Breast epithelium (tissue), 4 donors: ENCODE data around the gene HAND2. TPM values are rescaled to one million over a fixed set of nuclear protein-coding genes. Genes with fewer than 3 reads are reported as not detected.

ENCODE experiments used
- DNase-seq, 2 donors: peaks; one replicate each; pipeline ENCODE4 v3.0.0-alpha.2; 2019; ENCODE audit warnings: low spot score in 2 of 2
- H3K27ac ChIP-seq, 2 donors: fragments of 200-600 bp; sonication (generic) in 1 of 2; one replicate each; pipeline ENCODE4 v1.5.1; 2016 to 2019; ENCODE audit warnings: mild to moderate bottlenecking in 1 of 2
- H3K27me3 ChIP-seq, 2 donors: fragments of 200-600 bp; sonication (generic) in 1 of 2; one replicate each; pipeline versions ENCODE4 v1.5.1 to v1.6.0; 2017 to 2019; ENCODE audit warnings: control low read depth in 1 of 2, mild to moderate bottlenecking in 1 of 2
- H3K36me3 ChIP-seq: fragments of 200-600 bp; one replicate; pipeline ENCODE4 v1.5.1; 2019
- H3K4me1 ChIP-seq, 2 donors: fragments of 200-600 bp; sonication (generic); one replicate each; pipeline ENCODE4 v1.5.1; 2016 to 2019; ENCODE audit warnings: control low read depth in 1 of 2
- H3K4me3 ChIP-seq, 3 donors: fragments of 200-600 bp; sonication (generic); 1 replicate in 2 of 3; 2 replicates in 1 of 3; pipeline ENCODE4 v1.5.1; 2016 to 2019; ENCODE audit warnings: mild to moderate bottlenecking in 3 of 3, moderate library complexity in 2 of 3
- H3K9me3 ChIP-seq, 2 donors: fragments of 200-600 bp; sonication (generic) in 1 of 2; one replicate each; pipeline ENCODE4 v1.5.1; 2016 to 2019; ENCODE audit warnings: control low read depth in 1 of 2
- CTCF ChIP-seq, 3 donors: fragments of 450-650 bp; IDR thresholded peaks; one replicate each; pipeline ENCODE4 v1.5.1; 2016 to 2017; ENCODE audit warnings: antibody characterized with exemption in 3 of 3, mild to moderate bottlenecking in 3 of 3, moderate library complexity in 3 of 3
- POLR2A ChIP-seq: fragments of 450-650 bp; IDR thresholded peaks from one replicate; pipeline ENCODE4 v1.6.1; 2016; ENCODE audit warnings: antibody characterized with exemption, mild to moderate bottlenecking, moderate library complexity
- POLR2AphosphoS5 ChIP-seq, 3 donors: sonication (generic); formaldehyde crosslinking; IDR thresholded peaks; one replicate each; pipeline ENCODE4 v1.6.1; 2017; ENCODE audit warnings: antibody characterized with exemption in 3 of 3
- intact Hi-C: fragments of 100-400 bp; cut with DNase I; formaldehyde crosslinking; loops from one replicate; pipeline ENCODE4 v1.15.1; 2023; ENCODE audit warnings: low total_unique reads
- total RNA-seq, 3 donors: library from RNA; depleted of rRNA; stranded (reverse); fragments of >200 nt; gene quantifications; one replicate each; pipeline ENCODE4 v1.1.0, GENCODE V29; 2016

The HAND2 gene
- total RNA-seq, 3 donors from 2014 or later = 10.5 to 29.6 (median 12.8) TPM

GRCh38 chr4:173528378-173529321, 1.4 kb downstream of the HAND2 start:
- no peak for DNase-seq
- H3K27ac ChIP-seq = peak overlapping the region; percentile 38 to 91

GRCh38 chr4:173527103-173527891, 2.7 kb downstream of the HAND2 start:
- H3K36me3 ChIP-seq = no peaks in the 10 kb centered on the region
- H3K9me3 ChIP-seq = no peaks in the 10 kb centered on the region
- no peaks in the 10 kb centered on the region for H3K4me1 ChIP-seq
- H3K27me3 ChIP-seq = peaks cover 4 to 95% of the 10 kb centered on the region in 2 donors
- intact Hi-C loops = no loop called here
- H3K27ac ChIP-seq = peak overlapping the region; percentile 45 to 91
- H3K4me3 ChIP-seq = peak overlapping the region; percentile 55 to 83 (median 59)
- no peak for DNase-seq
- TF ChIP-seq POLR2AphosphoS5 (IDR thresholded peaks at IDR 0.05) (no peak), CTCF (IDR thresholded peaks at IDR 0.05) (no peak), POLR2A (no peak)

More at GRCh38 chr4:173528378-173529321, 1.4 kb downstream of the HAND2 start:
- H3K4me3 ChIP-seq = peak overlapping the region; percentile 55 to 83 (median 59)
- no peaks in the 10 kb centered on the region for H3K4me1 ChIP-seq
- intact Hi-C loops = no loop called here
- peaks cover 4 to 92% of the 10 kb centered on the region in 2 donors for H3K27me3 ChIP-seq
- no peaks in the 10 kb centered on the region for H3K36me3 ChIP-seq
- TF ChIP-seq POLR2A (no peak), CTCF (IDR thresholded peaks at IDR 0.05) (no peak), POLR2AphosphoS5 (IDR thresholded peaks at IDR 0.05) (no peak)
- H3K9me3 ChIP-seq = no peaks in the 10 kb centered on the region

GRCh38 chr4:173526724-173527102, 3.3 kb downstream of the HAND2 start:
- no peaks in the 10 kb centered on the region for H3K36me3 ChIP-seq
- no peaks in the 10 kb centered on the region for H3K4me1 ChIP-seq
- peak overlapping the region; percentile 55 to 83 (median 59) for H3K4me3 ChIP-seq
- H3K9me3 ChIP-seq = no peaks in the 10 kb centered on the region
- DNase-seq = no peak
- intact Hi-C loops = no loop called here
- peaks cover 4 to 95% of the 10 kb centered on the region in 2 donors for H3K27me3 ChIP-seq
- H3K27ac ChIP-seq = peak overlapping the region; percentile 45 to 91
- TF ChIP-seq CTCF (IDR thresholded peaks at IDR 0.05) = no peak
- no peak for TF ChIP-seq POLR2AphosphoS5 (IDR thresholded peaks at IDR 0.05)
- TF ChIP-seq POLR2A = no peak

- TF ChIP-seq POLR2A (no peak), CTCF (IDR thresholded peaks at IDR 0.05) (no peak), POLR2AphosphoS5 (IDR thresholded peaks at IDR 0.05) (no peak)
- Histone ChIP-seq H3K27ac (peak overlapping the region in 1 of 2 donors; percentile 84), H3K27me3 (peaks cover 4 to 95% of the 10 kb centered on the region in 2 donors), H3K4me1 (no peaks in the 10 kb centered on the region), H3K4me3 (peak overlapping the region; percentile 55 to 83 (median 59)), H3K36me3 (no peaks in the 10 kb centered on the region), H3K9me3 (no peaks in the 10 kb centered on the region)
- intact Hi-C loops = no loop called here
- no peak for DNase-seq
These were observed 4.0 kb downstream of the HAND2 start for GRCh38 chr4:173526027-173526482.
